Putamen (tissue), 1 donor: ENCODE data around the gene FLOT2.
"Not testable (repeated sequence)": the region's sequence is repeated elsewhere in the genome, so short reads cannot be mapped to it uniquely, and the experiment has no call there.

ENCODE experiments used
- DNase-seq: peaks from one replicate; pipeline ENCODE4 v3.0.0-alpha.2; 2016; ENCODE audit warnings: low spot score

FLOT2 gene

GRCh38 chr17:28895794-28896447, 1.6 kb downstream of the FLOT2 start:
- DNase-seq = no peak

GRCh38 chr17:28893248-28894183, 4.0 kb downstream of the FLOT2 start:
- DNase-seq = not testable (repeated sequence)

GRCh38 chr17:28892024-28892423, 5.5 kb downstream of the FLOT2 start:
- no peak for DNase-seq

- DNase-seq = no peak
Measured at GRCh38 chr17:28891201-28891600, 6.3 kb downstream of the FLOT2 start.

- no peak for DNase-seq
Measured at GRCh38 chr17:28889996-28890395, 7.5 kb downstream of the FLOT2 start.

- no peak for DNase-seq
Measured at GRCh38 chr17:28888832-28889231, 8.7 kb downstream of the FLOT2 start.

- no peak for DNase-seq
Measured at GRCh38 chr17:28887871-28888471, 9.6 kb downstream of the FLOT2 start.

GRCh38 chr17:28885951-28886350, 11.6 kb downstream of the FLOT2 start:
- no peak for DNase-seq

GRCh38 chr17:28885363-28885762, 12.2 kb downstream of the FLOT2 start:
- DNase-seq = no peak

GRCh38 chr17:28883967-28884702, 13.4 kb downstream of the FLOT2 start:
- no peak for DNase-seq

GRCh38 chr17:28882154-28882895, 15.2 kb downstream of the FLOT2 start:
- DNase-seq = no peak

GRCh38 chr17:28881533-28882056, 15.9 kb downstream of the FLOT2 start:
- no peak for DNase-seq

GRCh38 chr17:28880572-28880945, 17.0 kb downstream of the FLOT2 start:
- no peak for DNase-seq

- no peak for DNase-seq
Measured at GRCh38 chr17:28879886-28880571, 17.5 kb downstream of the FLOT2 start.

GRCh38 chr17:28878981-28879380, 18.6 kb downstream of the FLOT2 start:
- no peak for DNase-seq

GRCh38 chr17:28878158-28878910, 19.2 kb downstream of the FLOT2 start:
- DNase-seq = no peak

GRCh38 chr17:28877150-28877711, 20.3 kb downstream of the FLOT2 start:
- not testable (repeated sequence) for DNase-seq

- DNase-seq = no peak
Measured at GRCh38 chr17:28875848-28876550, 21.5 kb downstream of the FLOT2 start.

- DNase-seq = no peak
Measured at GRCh38 chr17:28874750-28875149, 22.8 kb downstream of the FLOT2 start.
